ENCODE results near the gene CST6. TPM values are rescaled to one million over a fixed set of nuclear protein-coding genes. Genes with fewer than 3 reads are reported as not detected.
A peak's percentile ranks its signal among the peaks of the same experiment; 100 is the strongest.

Gene CST6
- polyA plus RNA-seq, 3 donors, result 0.41 TPM; not detected in 2

DNA sequence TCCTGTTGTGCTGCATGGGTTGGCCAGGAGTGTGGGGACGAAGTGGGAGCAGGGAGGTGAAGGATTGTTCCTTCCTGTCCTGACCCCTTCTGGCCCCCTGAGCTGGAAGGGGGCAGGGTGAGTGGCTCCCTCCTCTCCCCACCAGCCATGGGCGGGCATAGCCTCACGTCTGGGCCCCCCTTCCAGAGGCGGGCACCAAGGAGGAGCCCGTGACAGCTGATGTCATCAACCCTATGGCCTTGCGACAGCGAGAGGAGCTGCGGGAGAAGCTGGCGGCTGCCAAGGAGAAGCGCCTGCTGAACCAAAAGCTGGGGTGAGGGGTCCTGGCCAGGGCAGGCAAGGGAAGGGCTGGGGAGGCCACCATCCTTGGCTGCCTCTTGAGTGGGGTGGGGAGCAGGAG lies 46.9 kb upstream of the CST6 start:
- Mint-ChIP-seq H3K36me3 (peaks cover 64 to 69% of the 10 kb centered on the region in 2 donors), H3K9me3 (no peaks in the 10 kb centered on the region), H3K27ac (peak overlapping the region in 1 of 7 donors; percentile 49), H3K4me1 (peaks cover 31% of the 10 kb centered on the region), H3K4me3 (no peak overlapping the region), H3K27me3 (ENCODE audit: low read depth in 3 of 3) (no peaks in the 10 kb centered on the region)
- H3K4me3 ChIP-seq (replicated peaks in 1 of 3; ENCODE audit: low read depth in 2 of 3, low read length in 3 of 3), result no peak overlapping the region
- no peaks in the 10 kb centered on the region for H3K9me3 ChIP-seq (replicated peaks in 1 of 2; ENCODE audit: control insufficient read depth in 1 of 2, insufficient read depth in 1 of 2, low read length in 2 of 2)
- H2AFZ ChIP-seq (ENCODE audit: insufficient read depth, low read depth, low read length, poor library complexity, severe bottlenecking), result no peak overlapping the region
- 91% methylated on average over 6 of the region's 10 CpGs for WGBS (ENCODE audit: insufficient coverage)
- H4K20me1 ChIP-seq (ENCODE audit: insufficient read depth, low read length), result peaks cover 22% of the 10 kb centered on the region
- H3K27me3 ChIP-seq (ENCODE audit: control insufficient read depth in 2 of 2, insufficient read depth in 2 of 2, low read length in 2 of 2), result no peaks in the 10 kb centered on the region
- no peak overlapping the region for H3K9ac ChIP-seq (ENCODE audit: insufficient read depth, low read length, poor library complexity, severe bottlenecking)
- peaks cover 22 to 33% of the 10 kb centered on the region in 2 donors for H3K4me1 ChIP-seq (ENCODE audit: control insufficient read depth in 1 of 2, insufficient read depth in 2 of 2, low read length in 2 of 2)
- H3K4me2 ChIP-seq (replicated peaks; ENCODE audit: extremely low read depth, low read length, poor library complexity, severe bottlenecking), result no peak overlapping the region
- peaks cover 60 to 66% of the 10 kb centered on the region in 2 donors for H3K36me3 ChIP-seq (replicated peaks in 1 of 2; ENCODE audit: control insufficient read depth in 1 of 2, insufficient read depth in 2 of 2, low read length in 2 of 2)
- peaks cover 35% of the 10 kb centered on the region for H3K79me2 ChIP-seq (ENCODE audit: insufficient read depth, low read length)
- H3K27ac ChIP-seq (ENCODE audit: low read depth in 1 of 2, low read length in 2 of 2), result no peak overlapping the region
- intact Hi-C loops (cut with micrococcal nuclease), result loop anchor here (5.0 kb wide), 2 partner anchors 37 to 43 kb away; partner anchors contain the start of genes BANF1 (in 1 of the 2) and EIF1AD (in 1 of the 2)
- no peak for DNase-seq
- TF ChIP-seq, protein P1, sequence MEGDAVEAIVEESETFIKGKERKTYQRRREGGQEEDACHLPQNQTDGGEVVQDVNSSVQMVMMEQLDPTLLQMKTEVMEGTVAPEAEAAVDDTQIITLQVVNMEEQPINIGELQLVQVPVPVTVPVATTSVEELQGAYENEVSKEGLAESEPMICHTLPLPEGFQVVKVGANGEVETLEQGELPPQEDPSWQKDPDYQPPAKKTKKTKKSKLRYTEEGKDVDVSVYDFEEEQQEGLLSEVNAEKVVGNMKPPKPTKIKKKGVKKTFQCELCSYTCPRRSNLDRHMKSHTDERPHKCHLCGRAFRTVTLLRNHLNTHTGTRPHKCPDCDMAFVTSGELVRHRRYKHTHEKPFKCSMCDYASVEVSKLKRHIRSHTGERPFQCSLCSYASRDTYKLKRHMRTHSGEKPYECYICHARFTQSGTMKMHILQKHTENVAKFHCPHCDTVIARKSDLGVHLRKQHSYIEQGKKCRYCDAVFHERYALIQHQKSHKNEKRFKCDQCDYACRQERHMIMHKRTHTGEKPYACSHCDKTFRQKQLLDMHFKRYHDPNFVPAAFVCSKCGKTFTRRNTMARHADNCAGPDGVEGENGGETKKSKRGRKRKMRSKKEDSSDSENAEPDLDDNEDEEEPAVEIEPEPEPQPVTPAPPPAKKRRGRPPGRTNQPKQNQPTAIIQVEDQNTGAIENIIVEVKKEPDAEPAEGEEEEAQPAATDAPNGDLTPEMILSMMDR (IDR thresholded peaks at IDR 0.05), result no peak

DNA sequence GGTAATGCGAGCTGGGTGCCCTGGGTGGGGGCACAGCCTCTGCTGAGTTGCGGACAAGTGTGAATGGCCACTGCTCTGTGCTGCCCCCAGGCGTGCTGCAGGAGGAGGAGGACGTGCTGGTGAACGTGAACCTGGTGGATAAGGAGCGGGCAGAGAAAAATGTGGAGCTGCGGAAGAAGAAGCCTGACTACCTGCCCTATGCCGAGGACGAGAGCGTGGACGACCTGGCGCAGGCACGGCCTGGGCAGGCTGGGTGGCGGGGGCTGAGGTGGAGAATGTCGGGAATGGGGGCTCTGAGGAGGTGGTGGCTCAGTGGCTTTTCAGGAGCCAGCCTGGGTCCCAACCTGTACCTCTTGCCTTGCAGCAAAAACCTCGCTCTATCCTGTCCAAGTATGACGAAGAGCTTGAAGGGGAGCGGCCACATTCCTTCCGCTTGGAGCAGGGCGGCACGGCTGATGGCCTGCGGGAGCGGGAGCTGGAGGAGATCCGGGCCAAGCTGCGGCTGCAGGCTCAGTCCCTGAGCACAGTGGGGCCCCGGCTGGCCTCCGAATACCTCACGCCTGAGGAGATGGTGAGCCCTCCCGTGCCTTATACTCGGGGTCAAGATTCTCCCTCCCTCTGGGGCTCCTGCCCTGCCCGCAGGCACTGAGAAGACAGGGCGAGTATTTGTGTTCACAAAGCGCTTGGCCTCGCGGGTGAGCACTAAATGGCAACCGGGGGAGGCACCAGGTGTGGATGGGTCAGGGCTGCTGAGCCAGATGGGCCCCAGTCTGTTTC lies 45.6 kb upstream of the CST6 start:
- H3K4me3 Mint-ChIP-seq, result no peak overlapping the region
- 99% methylated on average over 34 of the region's 36 CpGs for WGBS (ENCODE audit: insufficient coverage)
- Histone ChIP-seq H2AFZ (ENCODE audit: insufficient read depth, low read depth, low read length, poor library complexity, severe bottlenecking) (no peak overlapping the region), H3K4me1 (ENCODE audit: control insufficient read depth in 1 of 2, insufficient read depth in 2 of 2, low read length in 2 of 2) (peaks cover 19 to 27% of the 10 kb centered on the region in 2 donors), H3K4me3 (replicated peaks in 1 of 3; ENCODE audit: low read depth in 2 of 3, low read length in 3 of 3) (no peak overlapping the region), H3K36me3 (replicated peaks in 1 of 2; ENCODE audit: control insufficient read depth in 1 of 2, insufficient read depth in 2 of 2, low read length in 2 of 2) (peaks cover 66 to 72% of the 10 kb centered on the region in 2 donors), H3K27me3 (ENCODE audit: control insufficient read depth in 2 of 2, insufficient read depth in 2 of 2, low read length in 2 of 2) (no peaks in the 10 kb centered on the region), H3K79me2 (ENCODE audit: insufficient read depth, low read length) (peaks cover 35% of the 10 kb centered on the region), H3K9me3 (replicated peaks in 1 of 2; ENCODE audit: control insufficient read depth in 1 of 2, insufficient read depth in 1 of 2, low read length in 2 of 2) (no peaks in the 10 kb centered on the region), H3K27ac (ENCODE audit: low read depth in 1 of 2, low read length in 2 of 2) (no peak overlapping the region), H3K4me2 (replicated peaks; ENCODE audit: extremely low read depth, low read length, poor library complexity, severe bottlenecking) (no peak overlapping the region), H4K20me1 (ENCODE audit: insufficient read depth, low read length) (peaks cover 22% of the 10 kb centered on the region), H3K9ac (ENCODE audit: insufficient read depth, low read length, poor library complexity, severe bottlenecking) (no peak overlapping the region)
- peaks cover 71 to 76% of the 10 kb centered on the region in 2 donors for H3K36me3 Mint-ChIP-seq
- DNase-seq, result no peak
- peaks cover 28% of the 10 kb centered on the region for H3K4me1 Mint-ChIP-seq
- H3K27me3 Mint-ChIP-seq (ENCODE audit: low read depth in 3 of 3), result no peaks in the 10 kb centered on the region
- H3K9me3 Mint-ChIP-seq, result no peaks in the 10 kb centered on the region
- TF ChIP-seq, protein P1 (IDR thresholded peaks at IDR 0.05), result no peak
- peak overlapping the region in 3 of 7 donors; percentile 1 to 87 (median 51) for H3K27ac Mint-ChIP-seq
- intact Hi-C loops (cut with micrococcal nuclease), result no loop called here
